GM18909 (cell line): ENCODE measurements around the gene DPRX.

ENCODE experiments used
- ATAC-seq: cut with Tn5 transposase; IDR thresholded peaks from one replicate; pipeline ENCODE4 v1.9.1; 2021; ENCODE audit warnings: mild to moderate bottlenecking; ENCODE audit not compliant: unreplicated experiment, poor library complexity

DPRX gene, protein sequence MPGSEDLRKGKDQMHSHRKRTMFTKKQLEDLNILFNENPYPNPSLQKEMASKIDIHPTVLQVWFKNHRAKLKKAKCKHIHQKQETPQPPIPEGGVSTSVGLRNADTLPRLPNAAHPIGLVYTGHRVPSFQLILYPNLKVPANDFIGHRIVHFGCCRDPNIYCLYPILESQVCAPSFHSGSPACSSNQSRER

DNA sequence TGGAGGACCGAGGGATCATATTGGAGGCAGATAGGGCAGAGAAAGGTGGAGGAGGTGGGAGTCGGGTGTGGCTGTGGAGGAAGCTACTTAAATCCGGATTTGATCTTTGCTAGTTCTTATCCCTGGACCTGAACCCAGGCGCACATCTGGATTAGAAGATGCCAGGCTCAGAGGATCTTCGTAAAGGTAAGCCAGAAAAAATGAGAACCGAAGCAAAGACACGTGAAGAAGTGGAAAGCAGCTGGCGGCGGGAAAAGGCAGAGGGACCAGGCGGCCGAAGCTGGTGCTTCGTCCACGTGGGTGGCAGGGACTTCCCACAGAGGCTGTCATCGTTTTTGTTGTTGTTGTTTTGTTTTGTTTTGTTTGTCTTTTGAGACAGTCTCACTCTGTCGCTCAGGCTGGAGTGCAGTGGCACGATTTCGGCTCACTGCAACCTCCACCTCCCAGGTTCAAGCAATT is at the start of gene DPRX:
TSS of gene DPRX (plus strand) at position 51 of the 459 bp plus-strand sequence. CDS start at position 159, 108 bp downstream.
- ATAC-seq, result no peak

DNA sequence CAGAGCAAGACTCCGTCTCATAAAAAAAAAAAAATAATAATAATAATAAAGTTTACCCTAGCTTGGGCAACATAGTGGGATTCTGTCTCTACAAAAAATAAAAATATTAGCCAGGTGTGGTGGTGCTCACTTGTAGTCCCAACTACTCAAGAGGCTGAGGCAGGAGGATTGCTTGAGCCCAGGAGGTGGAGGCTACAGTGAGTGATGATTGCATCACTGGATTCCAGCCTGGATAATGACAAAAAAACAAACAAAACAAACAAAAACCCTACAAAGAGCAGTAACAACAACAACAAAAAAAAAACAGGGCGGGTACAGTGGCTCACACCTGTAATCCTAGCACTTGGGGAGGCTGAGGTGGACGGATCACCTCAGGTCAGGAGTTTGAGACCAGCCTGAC is 48.6 kb upstream of the DPRX start:
- no peak for ATAC-seq

DNA sequence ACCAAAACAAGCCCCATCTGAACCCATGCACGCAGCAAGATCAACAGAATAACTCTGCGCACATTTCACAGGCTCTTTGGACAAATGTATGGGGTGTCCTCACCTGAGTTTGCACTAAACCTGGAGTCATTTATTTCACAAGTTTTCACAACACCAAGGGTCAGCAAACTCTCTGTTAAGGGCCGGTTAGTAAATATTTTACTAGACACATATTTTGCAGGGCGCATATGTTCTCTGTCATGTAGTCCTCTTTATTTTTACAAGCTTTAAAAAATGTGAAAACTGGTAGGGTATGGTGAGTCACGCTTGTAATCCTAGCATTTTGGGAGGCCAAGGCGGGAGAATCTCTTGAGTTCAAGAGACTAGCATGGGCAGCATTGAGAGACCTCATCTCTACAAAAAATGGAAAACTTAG is 45.5 kb upstream of the DPRX start:
- ATAC-seq, result no peak

DNA sequence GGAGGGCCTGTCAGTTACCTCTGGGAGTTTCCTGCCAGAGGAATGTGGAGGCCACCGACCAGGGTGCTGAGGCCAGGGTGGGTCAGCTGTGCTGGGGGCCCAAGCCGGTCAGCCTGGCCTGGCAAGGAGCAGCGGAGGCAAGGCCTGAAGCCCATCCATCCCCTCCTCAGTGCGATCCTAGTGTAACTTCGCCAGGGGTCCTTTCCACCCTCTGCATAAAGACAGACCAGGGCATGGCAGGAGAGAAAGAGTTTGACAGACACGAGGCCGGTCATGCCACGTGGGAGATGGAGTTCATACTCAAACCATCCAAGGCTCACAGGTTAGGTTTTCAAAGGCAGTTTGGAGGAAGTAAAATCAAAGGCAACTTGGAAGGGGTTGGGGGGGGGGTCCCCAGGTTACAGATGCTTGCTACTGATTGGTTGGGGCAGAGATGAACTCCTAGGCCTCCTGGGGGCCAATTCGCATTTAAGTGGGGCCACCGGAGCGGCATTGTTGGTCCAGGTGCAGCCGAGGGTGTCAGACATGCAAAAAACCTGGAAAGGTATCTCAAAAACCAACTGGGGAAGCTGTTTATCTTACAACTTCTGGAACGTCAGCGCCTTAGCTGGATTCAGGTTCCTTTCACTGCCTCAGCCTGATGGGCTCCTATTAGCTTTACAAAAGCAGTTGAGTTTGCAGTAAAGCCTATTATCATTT is 36.8 kb upstream of the DPRX start:
- no peak for ATAC-seq

GRCh38 chr19:53595510-53595867 is 36.3 kb upstream of the DPRX start:
- ATAC-seq, result no peak

DNA sequence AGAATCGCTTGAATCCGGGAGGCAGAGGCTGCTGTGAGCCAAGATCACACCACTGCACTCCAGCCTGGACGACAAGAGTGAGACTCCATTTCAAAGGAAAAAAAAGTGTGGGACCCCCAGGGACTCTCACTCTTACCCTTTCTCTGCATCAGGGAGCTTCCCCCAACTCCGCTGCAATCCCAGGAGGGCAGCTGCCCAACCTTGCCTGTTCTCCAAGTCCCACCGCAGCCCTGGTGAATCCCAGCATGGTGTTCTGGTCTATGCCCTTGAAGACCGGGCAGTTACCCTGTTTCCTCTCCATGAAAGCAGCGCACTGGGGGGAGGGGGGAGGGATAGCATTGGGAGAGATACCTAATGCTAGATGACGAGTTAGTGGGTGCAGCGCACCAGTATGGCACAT is 35.7 kb upstream of the DPRX start:
- no peak for ATAC-seq

- no peak for ATAC-seq
These were observed 34.8 kb upstream of the DPRX start for GRCh38 chr19:53597023-53597422.

GRCh38 chr19:53598361-53598760 is 33.4 kb upstream of the DPRX start:
- ATAC-seq, result no peak

DNA sequence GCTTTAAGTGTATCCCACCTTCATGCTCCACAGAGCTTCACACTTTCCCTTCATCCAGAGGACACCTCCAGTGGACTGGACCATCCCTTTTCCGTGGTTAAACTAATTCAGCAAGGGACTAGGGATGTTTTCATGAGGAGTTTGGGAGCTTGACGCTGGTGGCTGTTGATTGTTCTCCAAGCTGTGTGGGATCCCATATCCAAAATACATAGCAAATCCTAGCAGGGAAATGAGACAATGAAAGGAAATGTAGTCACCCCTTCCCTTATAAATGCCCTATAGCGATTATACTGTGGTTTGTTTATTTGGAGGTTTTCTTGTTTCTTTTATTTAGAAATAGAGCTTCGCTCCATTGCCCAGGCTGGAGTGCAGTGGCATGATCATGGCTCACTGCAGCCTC is 31.6 kb upstream of the DPRX start:
- ATAC-seq, result no peak

- ATAC-seq, result no peak
These were observed 25.8 kb upstream of the DPRX start for GRCh38 chr19:53606031-53606430.

DNA sequence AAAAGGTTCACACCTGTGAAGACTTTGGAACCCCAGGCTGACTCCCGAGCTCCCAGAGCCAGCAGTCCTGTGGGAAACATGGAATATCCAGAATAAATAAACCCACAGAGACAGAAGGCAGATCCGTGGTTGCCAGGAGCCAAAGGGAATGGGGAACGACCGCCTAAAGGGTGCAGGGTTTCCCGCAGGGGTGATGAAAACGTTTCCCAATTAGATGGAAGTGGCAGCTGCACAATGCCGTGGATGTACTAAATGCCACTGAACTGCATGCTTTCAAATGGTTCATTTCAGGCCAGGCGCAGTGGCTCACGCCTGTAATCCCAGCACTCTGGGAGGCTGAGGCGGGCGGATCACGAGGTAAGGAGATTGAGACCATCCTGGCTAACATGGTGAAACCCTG is 23.4 kb upstream of the DPRX start:
- ATAC-seq, result no peak

DNA sequence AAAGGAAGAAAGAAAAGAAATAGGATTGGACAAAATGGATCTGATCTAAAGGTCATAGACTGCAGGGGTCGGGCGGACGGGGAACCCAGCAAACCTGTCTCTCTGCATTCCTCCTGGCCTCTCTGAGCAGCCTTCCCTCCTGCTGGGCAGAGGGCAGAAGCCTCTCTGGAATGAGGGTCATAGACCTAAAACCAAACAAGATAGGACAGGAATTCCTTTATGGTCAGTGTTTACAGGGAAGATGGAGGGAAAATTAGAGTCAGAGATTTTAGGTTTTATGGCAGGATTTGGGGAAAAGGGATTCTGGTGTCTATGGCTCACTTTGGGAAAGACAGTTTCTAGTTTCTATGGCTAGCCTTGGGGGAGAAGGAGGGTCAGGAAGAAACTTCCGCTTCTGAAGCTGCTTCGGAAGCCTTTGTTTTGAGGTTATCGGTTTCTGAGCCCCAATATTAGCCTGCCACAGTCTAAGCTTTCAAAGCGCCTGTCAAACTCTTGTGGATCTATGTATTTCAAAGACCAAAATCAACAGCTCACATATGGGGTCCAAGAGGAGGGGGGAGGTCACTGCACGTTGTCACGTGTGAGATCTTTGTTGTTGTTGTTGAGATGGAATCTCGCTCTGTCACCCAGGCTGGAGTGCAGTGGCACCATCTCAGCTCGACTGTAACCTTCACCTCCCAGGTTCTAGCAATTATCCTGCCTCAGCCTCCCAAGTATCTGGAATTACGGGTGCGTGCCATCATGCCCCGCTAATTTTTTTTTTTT is 18.9 kb upstream of the DPRX start:
- ATAC-seq, result no peak

DNA sequence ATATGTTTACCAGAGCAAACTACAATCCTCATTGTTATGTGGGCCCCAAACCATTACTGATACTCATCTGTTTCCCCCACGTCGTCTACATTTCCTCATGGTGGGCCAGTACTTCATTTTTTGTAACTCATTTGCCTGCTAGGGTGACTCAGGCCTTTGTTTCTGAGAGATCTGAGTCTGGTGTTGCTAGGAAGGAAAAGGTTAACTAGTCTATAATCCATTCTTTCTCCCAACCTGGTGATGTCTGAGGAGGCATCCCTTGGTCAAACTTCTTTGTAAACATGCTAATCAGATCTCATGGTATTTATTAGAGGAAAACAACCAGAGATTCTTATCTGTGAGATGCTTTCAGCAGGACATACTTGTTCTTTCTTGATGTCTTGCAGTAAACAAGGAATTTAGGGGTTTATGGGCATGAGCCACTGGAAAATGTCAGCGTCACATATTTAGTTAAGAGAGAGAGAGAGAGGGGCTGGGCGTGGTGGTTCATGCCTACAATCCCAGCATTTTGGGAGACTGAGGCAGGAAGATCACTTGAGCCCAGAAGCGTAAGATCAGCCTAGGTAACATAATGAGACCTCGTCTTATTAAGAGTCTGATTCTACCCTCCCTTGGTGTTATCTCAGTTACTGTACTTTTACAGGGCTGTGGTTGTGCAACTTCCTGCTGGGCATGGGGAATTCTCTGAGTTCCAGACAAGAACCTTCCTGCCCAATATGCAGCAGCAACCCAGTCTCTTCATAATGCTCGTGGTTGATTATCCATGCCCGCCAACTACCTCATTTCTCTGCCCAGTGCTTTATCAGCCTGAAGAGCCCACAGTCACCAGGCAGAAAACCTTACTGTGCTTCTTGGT is 9.7 kb upstream of the DPRX start:
- ATAC-seq, result no peak

DNA sequence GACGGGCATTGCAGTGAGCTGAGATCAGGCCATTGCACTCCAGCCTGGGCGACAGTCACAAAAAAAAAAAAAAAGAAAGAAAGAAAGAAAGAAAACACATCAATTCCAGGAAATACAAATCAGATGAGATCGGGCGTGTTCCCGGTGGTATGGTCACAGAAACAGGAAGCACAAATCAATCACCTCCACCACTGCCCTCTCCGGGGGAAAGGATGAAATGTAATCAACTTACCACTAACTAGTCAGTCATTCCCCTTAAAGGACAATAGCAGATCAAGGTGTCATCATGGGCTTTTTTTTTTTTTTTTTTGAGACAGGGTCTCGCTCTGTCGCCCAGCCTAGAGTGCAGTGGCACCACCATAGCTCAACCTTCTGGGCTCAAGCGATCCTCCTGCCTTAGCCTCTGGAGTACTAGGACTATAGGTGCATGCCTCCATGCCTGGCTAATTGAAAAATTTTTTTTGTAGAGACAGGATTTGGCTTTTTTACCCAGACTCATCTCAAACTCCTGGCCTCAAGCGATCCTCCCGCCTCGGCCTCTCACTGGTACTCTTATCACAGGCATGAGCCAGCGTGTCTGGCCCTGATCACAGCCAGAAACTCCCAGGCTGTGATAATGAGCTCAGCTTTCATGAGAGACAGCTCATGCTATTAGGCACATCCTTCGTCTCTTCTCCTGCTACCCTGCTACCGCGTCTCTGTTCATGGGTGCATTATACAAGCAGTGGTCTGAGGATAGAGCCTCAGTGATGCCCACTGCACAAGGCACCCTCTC is 6.8 kb upstream of the DPRX start:
- no peak for ATAC-seq

DNA sequence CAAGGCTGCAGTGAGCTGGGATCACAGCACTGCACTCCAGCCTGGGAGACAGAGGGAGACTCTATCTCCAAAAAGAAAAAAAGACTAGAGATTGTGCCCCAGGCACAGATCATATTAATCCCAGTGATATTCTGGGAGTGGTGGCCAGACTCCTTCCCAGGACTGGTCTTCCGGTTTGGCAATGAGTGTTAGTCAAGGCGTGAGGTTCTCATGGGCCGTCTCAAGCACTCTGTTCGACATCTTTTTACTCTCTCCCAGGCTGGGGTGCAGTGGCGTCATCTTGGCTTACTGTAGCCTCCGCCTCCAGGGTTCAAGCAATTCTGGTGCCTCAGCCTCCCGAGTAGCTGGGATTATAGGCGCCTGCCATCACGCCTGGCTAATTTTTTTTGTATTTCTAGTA is 5.3 kb upstream of the DPRX start:
- no peak for ATAC-seq

- ATAC-seq, result no peak
These were observed 4.8 kb upstream of the DPRX start for GRCh38 chr19:53626976-53627375.

- ATAC-seq, result no peak
These were observed 3.0 kb downstream of the DPRX start for GRCh38 chr19:53634768-53635167.

GRCh38 chr19:53639471-53639870 is 7.7 kb downstream of the DPRX start:
- ATAC-seq, result no peak

- no peak for ATAC-seq
These were observed 10.7 kb downstream of the DPRX start for GRCh38 chr19:53642381-53643099.
